IMR-90 (cell line): ENCODE data around the gene CASQ1.

ENCODE experiments used
- CEBPB ChIP-seq: IDR thresholded peaks from 2 replicates; pipeline ENCODE4 v1.6.1; 2012; ENCODE audit warnings: low read depth, low read length, improper control_type of control experiment
- MAFK ChIP-seq: IDR thresholded peaks from 2 replicates; pipeline ENCODE4 v1.6.1; 2012; ENCODE audit warnings: low read depth, low read length, improper control_type of control experiment
- MAZ ChIP-seq: IDR thresholded peaks from 2 replicates; pipeline ENCODE4 v1.6.1; 2012; ENCODE audit warnings: low read depth, mild to moderate bottlenecking, low read length, improper control_type of control experiment, moderate library complexity, borderline replicate concordance
- POLR2A ChIP-seq: IDR thresholded peaks from 2 replicates; pipeline ENCODE4 v1.6.1; 2012; ENCODE audit warnings: mild to moderate bottlenecking, low read depth, low read length
- RAD21 ChIP-seq: IDR thresholded peaks from 2 replicates; pipeline ENCODE4 v1.6.1; 2012; ENCODE audit warnings: low read length, improper control_type of control experiment
- RFX5 ChIP-seq: IDR thresholded peaks from 2 replicates; pipeline ENCODE4 v1.8.0; 2012; ENCODE audit warnings: low read depth, mild to moderate bottlenecking, low read length, moderate library complexity
- SMC3 ChIP-seq: fragments of 150-350 bp; IDR thresholded peaks from 2 replicates; pipeline ENCODE4 v1.6.1; 2016; ENCODE audit warnings: low read depth, mild to moderate bottlenecking, antibody characterized with exemption, low read length, moderate library complexity
- USF2 ChIP-seq: fragments of 150-350 bp; IDR thresholded peaks from 2 replicates; pipeline ENCODE4 v1.6.1; 2017; ENCODE audit warnings: mild to moderate bottlenecking, antibody characterized with exemption, low read length, low read depth
- TF ChIP-seq, protein P1 (sequence below): conservative IDR thresholded peaks from 2 replicates; pipeline ENCODE4 v1.5.1; 2012; ENCODE audit warnings: mild to moderate bottlenecking, low read depth, low read length, improper control_type of control experiment
- TF ChIP-seq, protein P2 (sequence below): fragments of 150-350 bp; IDR thresholded peaks from 2 replicates; pipeline ENCODE4 v1.6.1; 2016; ENCODE audit warnings: low read depth, mild to moderate bottlenecking, low read length, moderate library complexity, borderline replicate concordance

DNA sequence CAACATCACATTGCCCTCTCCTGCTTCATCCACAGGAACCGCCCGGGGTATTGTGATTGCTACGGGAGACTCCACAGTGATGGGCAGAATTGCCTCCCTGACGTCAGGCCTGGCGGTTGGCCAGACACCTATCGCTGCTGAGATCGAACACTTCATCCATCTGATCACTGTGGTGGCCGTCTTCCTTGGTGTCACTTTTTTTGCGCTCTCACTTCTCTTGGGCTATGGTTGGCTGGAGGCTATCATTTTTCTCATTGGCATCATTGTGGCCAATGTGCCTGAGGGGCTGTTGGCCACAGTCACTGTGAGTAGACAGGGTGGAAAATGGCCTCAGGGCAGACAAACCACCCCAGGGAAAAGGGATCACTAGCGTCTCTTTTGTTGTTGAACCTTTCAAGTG lies 26.3 kb upstream of the CASQ1 start:
- TF ChIP-seq, protein P1, sequence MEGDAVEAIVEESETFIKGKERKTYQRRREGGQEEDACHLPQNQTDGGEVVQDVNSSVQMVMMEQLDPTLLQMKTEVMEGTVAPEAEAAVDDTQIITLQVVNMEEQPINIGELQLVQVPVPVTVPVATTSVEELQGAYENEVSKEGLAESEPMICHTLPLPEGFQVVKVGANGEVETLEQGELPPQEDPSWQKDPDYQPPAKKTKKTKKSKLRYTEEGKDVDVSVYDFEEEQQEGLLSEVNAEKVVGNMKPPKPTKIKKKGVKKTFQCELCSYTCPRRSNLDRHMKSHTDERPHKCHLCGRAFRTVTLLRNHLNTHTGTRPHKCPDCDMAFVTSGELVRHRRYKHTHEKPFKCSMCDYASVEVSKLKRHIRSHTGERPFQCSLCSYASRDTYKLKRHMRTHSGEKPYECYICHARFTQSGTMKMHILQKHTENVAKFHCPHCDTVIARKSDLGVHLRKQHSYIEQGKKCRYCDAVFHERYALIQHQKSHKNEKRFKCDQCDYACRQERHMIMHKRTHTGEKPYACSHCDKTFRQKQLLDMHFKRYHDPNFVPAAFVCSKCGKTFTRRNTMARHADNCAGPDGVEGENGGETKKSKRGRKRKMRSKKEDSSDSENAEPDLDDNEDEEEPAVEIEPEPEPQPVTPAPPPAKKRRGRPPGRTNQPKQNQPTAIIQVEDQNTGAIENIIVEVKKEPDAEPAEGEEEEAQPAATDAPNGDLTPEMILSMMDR, result no peak
- TF ChIP-seq POLR2A, result no peak
- TF ChIP-seq MAZ, result no peak
- no peak for TF ChIP-seq USF2
- TF ChIP-seq RFX5, result no peak
- no peak for TF ChIP-seq SMC3
- TF ChIP-seq, protein P2, sequence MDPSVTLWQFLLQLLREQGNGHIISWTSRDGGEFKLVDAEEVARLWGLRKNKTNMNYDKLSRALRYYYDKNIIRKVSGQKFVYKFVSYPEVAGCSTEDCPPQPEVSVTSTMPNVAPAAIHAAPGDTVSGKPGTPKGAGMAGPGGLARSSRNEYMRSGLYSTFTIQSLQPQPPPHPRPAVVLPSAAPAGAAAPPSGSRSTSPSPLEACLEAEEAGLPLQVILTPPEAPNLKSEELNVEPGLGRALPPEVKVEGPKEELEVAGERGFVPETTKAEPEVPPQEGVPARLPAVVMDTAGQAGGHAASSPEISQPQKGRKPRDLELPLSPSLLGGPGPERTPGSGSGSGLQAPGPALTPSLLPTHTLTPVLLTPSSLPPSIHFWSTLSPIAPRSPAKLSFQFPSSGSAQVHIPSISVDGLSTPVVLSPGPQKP, result no peak
- TF ChIP-seq MAFK, result no peak
- no peak for TF ChIP-seq RAD21
- TF ChIP-seq CEBPB, result no peak
